T-helper 22 cell (primary cell): ENCODE measurements around the gene IPO4.

Source experiments
- DNase-seq: peaks from one replicate; pipeline ENCODE4 v3.0.0-alpha.2; 2020; ENCODE audit warnings: low read depth

IPO4 gene

DNA sequence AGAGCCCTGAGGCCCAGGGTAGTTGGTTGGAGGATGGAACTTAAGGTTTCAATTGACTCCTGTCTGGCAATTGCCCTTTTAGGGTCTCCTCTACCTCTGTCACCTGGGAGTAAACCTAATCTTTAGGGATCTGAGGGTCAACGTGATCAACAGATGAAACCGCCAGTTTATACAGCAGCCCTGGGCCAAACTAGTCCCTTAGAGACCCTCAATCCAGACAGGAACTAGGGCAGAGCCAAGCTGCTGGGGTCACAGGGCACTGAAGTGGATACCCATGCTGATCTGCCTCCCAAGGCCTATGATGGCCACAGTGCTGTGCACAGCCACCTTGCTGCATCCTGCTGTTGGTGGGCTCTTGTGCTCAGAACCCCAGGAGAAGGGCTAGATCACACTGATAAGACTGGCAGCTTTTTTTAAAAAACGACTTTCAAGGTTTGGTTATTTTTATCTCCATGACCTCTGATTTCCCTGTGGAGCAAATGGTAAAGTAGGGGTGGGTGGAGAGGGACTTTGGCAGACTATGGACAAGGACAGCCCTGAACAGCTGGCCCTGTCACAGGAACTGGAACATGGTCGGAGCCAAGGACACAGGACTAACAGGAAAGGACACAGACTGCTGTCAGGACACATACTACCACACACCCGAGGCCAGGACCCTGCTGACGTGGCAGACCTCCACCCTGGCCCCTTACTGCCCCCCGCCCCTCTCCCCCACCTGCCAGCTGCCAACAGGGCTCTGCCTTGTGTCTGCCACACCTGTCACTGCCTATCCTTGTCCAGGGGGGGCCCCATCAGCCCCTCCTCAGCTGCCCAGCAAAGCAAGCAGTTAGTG, 57.7 kb downstream of the IPO4 start:
- DNase-seq, result no peak

DNA sequence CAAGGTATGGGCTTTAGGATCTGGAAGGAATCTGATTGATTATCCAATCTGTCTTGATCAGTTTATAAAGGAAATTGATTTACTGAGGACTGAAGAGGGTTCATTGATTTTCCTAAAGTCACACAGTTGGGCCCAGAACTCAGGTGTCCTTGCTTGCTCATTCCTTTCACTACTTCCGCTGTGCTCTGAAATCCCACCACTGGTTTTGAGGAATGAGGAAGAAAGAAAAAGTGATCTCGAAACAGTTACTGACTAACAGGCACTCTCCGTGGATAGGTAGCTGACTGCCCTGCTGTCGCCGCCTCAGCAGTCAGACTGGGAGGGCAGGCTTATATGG, 58.3 kb downstream of the IPO4 start, which contains the start of gene FITM1:
Gene FITM1, plus strand, starts transcription at position 280 of the 337 bp plus-strand sequence. CDS start 905 bp downstream, outside the sequence.
- no peak for DNase-seq
